Stomach (tissue), 9 donors: ENCODE data around the gene ZFYVE26. TPM values are rescaled to one million over a fixed set of nuclear protein-coding genes. Genes with fewer than 3 reads are reported as not detected.

ENCODE experiments used
- DNase-seq, 2 donors: peaks; one replicate each; pipeline versions ENCODE4 v3.0.0 to v3.0.0-alpha.2; 2013 to 2019
- H3K27ac ChIP-seq, 5 donors: fragments of 200-600 bp in 4 of 5; sonication (generic) in 4 of 5; one replicate each; pipeline ENCODE4 v1.5.1; 2013 to 2019; ENCODE audit warnings: mild to moderate bottlenecking in 1 of 5, moderate library complexity in 1 of 5
- H3K27me3 ChIP-seq, 3 donors: fragments of 200-600 bp; sonication (generic); one replicate each; pipeline ENCODE4 v1.5.1; 2017 to 2019; ENCODE audit warnings: mixed run types in 1 of 3
- H3K36me3 ChIP-seq, 4 donors: fragments of 200-600 bp; sonication (generic); 1 replicate in 3 of 4; 2 replicates in 1 of 4; pipeline ENCODE4 v1.5.1; 2016 to 2019
- H3K4me1 ChIP-seq, 4 donors: fragments of 200-600 bp; sonication (generic); one replicate each; pipeline ENCODE4 v1.5.1; 2016 to 2019
- H3K4me3 ChIP-seq, 4 donors: fragments of 200-600 bp; sonication (generic) in 3 of 4; one replicate each; pipeline ENCODE4 v1.5.1; 2016 to 2019; ENCODE audit warnings: mild to moderate bottlenecking in 1 of 4
- H3K9me3 ChIP-seq, 4 donors: fragments of 200-600 bp; sonication (generic); one replicate each; pipeline ENCODE4 v1.5.1; 2016 to 2019
- POLR2A ChIP-seq, 4 donors: fragments of 450-650 bp; IDR thresholded peaks; one replicate each; pipeline ENCODE4 v1.6.1; 2016; ENCODE audit warnings: antibody characterized with exemption in 4 of 4, control low read depth in 2 of 4, mild to moderate bottlenecking in 1 of 4, moderate library complexity in 1 of 4
- POLR2AphosphoS5 ChIP-seq, 3 donors: sonication (generic); formaldehyde crosslinking; IDR thresholded peaks; one replicate each; pipeline ENCODE4 v1.6.1; 2016; ENCODE audit warnings: antibody characterized with exemption in 3 of 3
- WGBS, 5 donors: extraction: QIAGEN DNeasy Blood & Tissue Kit in 3 of 5; methylation state at CpG; one replicate each; pipeline versions ENCODE4 v1.1.5 to v1.1.7; 2013 to 2018; 5-methylcytosine and 5-hydroxymethylcytosine counted together
- intact Hi-C: fragments of 100-400 bp; cut with DNase I; formaldehyde crosslinking; loops from one replicate; pipeline ENCODE4 v1.15.1; 2023; ENCODE audit warnings: low total_unique reads
- polyA plus RNA-seq, 3 donors: library from polyadenylated mRNA; stranded (reverse); fragments of 200-250 nt; gene quantifications; one replicate each; pipeline ENCODE4 v1.2.3, GENCODE V29; 2013
- small RNA-seq, 4 donors: library from RNA; depleted of rRNA; stranded (forward); fragments of <200 nt; gene quantifications; one replicate each; pipeline ENCODE3, GENCODE V24; 2016
- total RNA-seq, 5 donors: library from RNA; depleted of rRNA; stranded (reverse); fragments of >200 nt; gene quantifications; one replicate each; pipeline versions ENCODE4 v1.1.0 to v1.2.3, GENCODE V29; 2014 to 2016
- donor health status: healthy with polysubstance abuse.
- donor health status: Bipolar disorder and iron deficiency.
- donor health status: healthy.

ZFYVE26 gene
- total and polyA plus RNA-seq, 8 donors: 2.1 to 201 (median 20.8) TPM

DNA sequence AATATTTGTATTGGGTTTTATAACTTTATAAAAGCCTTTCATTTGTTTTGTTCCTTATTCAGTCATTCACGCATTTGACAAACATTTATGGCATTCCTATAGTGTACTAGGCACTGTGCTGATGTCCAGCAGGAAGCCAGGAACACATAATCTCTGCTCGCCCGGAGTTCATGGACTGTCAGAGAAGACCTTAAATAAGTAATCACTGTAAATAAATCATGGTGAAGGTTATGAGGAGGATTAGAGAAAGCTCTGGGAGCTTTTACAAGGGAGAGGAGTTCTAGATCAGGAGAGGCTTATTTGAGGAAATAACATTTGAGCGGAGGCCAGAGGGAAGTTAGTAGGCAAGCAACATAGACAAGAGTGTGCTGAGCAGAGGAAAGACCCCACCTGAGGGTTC lies 119.4 kb downstream of the ZFYVE26 start:
- peak in 1 of 3 donors; percentile 32 for TF ChIP-seq POLR2AphosphoS5 (IDR thresholded peaks at IDR 0.05)
- TF ChIP-seq POLR2A (IDR thresholded peaks at IDR 0.05): no peak
- WGBS, 5 donors: 67 to 92% (median 78%) methylated on average over 4 of the region's 4 CpGs
- Histone ChIP-seq H3K36me3 (peaks cover 3 to 10% (median 5%) of the 10 kb centered on the region in 4 donors), H3K27ac (peak overlapping the region in 1 of 5 donors; percentile 49), H3K4me1 (peaks cover 0 to 31% (median 13%) of the 10 kb centered on the region in 4 donors), H3K4me3 (no peak overlapping the region), H3K27me3 (no peaks in the 10 kb centered on the region), H3K9me3 (no peaks in the 10 kb centered on the region)
- intact Hi-C loops: no loop called here
- DNase-seq: no peak

Small RNAs within 50 kb of the gene (small RNA-seq; reads per million reads assigned to genes)
- gene AL049779.3: 0 reads per million in 4 donors
- gene RN7SL369P: 0 reads per million in 4 donors

Other genes starting within 250 kb of the ZFYVE26 start
- gene PIGH, start 216.3 kb downstream of the ZFYVE26 start, total RNA-seq: 100 to 1,000 TPM in 1 of 5 donors, 10 to 100 TPM in 3, 1 to 10 TPM in 1; 5.2 to 222 (median 31.6) TPM
- 10 to 100 TPM; 10.3 to 23.6 (median 18.5) TPM for gene PIGH, start 216.3 kb downstream of the ZFYVE26 start, polyA plus RNA-seq
- 1 to 10 TPM in 4 of 5 donors, not detected in 1; 1.2 to 9.4 (median 3.9) TPM for gene ARG2, start 196.7 kb downstream of the ZFYVE26 start, total RNA-seq
- gene ARG2, start 196.7 kb downstream of the ZFYVE26 start, polyA plus RNA-seq: 1 to 10 TPM; 2.6 to 4.9 (median 4.0) TPM
- 10 to 100 TPM; 43.0 to 84.3 (median 58.9) TPM for gene VTI1B, start 142.0 kb downstream of the ZFYVE26 start, total RNA-seq
- 100 to 1,000 TPM in 1 of 3 donors, 10 to 100 TPM in 2; 82.7 to 114 (median 95.1) TPM for gene VTI1B, start 142.0 kb downstream of the ZFYVE26 start, polyA plus RNA-seq
- gene RDH11, start 120.8 kb downstream of the ZFYVE26 start, total RNA-seq: 10 to 100 TPM; 10.5 to 71.6 (median 28.3) TPM
- gene RDH11, start 120.8 kb downstream of the ZFYVE26 start, polyA plus RNA-seq: 10 to 100 TPM in 2 of 3 donors, 1 to 10 TPM in 1; 6.9 to 26.4 (median 23.2) TPM
- gene RDH12, start 114.7 kb downstream of the ZFYVE26 start, total RNA-seq: 10 to 100 TPM in 1 of 5 donors, 1 to 10 TPM in 1, under 1 TPM in 1, not detected in 2; 0.45 to 15.4 (median 9.9) TPM
- 1 to 10 TPM in 2 of 3 donors, under 1 TPM in 1; 0.95 to 9.3 (median 1.4) TPM for gene RDH12, start 114.7 kb downstream of the ZFYVE26 start, polyA plus RNA-seq
- gene RAD51B, start 3.2 kb upstream of the ZFYVE26 start, total RNA-seq: 10 to 100 TPM; 12.1 to 30.7 (median 19.3) TPM
- gene RAD51B, start 3.2 kb upstream of the ZFYVE26 start, polyA plus RNA-seq: 1 to 10 TPM; 1.8 to 4.6 (median 3.8) TPM